Right lobe of liver (tissue), 6 donors: ENCODE measurements around the gene LHPP. TPM values are rescaled to one million over a fixed set of nuclear protein-coding genes. Genes with fewer than 3 reads are reported as not detected.

Source experiments
- ATAC-seq, 4 donors: fragments of 200-7000 bp; cut with Tn5 transposase; one replicate each; pipeline ENCODE4 v1.9.1; 2020; ENCODE audit warnings: mild to moderate bottlenecking in 4 of 4, moderate library complexity in 4 of 4
- DNase-seq, 3 donors: peaks; one replicate each; pipeline ENCODE4 v3.0.0-alpha.2; 2020
- H3K27ac ChIP-seq, 3 donors: fragments of 200-600 bp; one replicate each; pipeline ENCODE4 v1.8.0; 2022
- H3K27me3 ChIP-seq, 2 donors: fragments of 200-600 bp; one replicate each; pipeline ENCODE4 v1.8.0; 2022
- H3K36me3 ChIP-seq, 4 donors: fragments of 200-600 bp; sonication (generic) in 1 of 4; one replicate each; pipeline versions ENCODE4 v1.5.1 to v1.8.0; 2017 to 2022; ENCODE audit warnings: control low read depth in 1 of 4
- H3K4me1 ChIP-seq, 4 donors: fragments of 200-600 bp; sonication (generic) in 1 of 4; one replicate each; pipeline versions ENCODE4 v1.5.1 to v1.8.0; 2017 to 2022; ENCODE audit warnings: control low read depth in 1 of 4
- H3K4me3 ChIP-seq, 3 donors: fragments of 200-600 bp; one replicate each; pipeline ENCODE4 v1.8.0; 2022
- H3K9me3 ChIP-seq, 4 donors: fragments of 200-600 bp; sonication (generic) in 1 of 4; one replicate each; pipeline versions ENCODE4 v1.5.1 to v1.8.0; 2017 to 2022; ENCODE audit warnings: control low read depth in 1 of 4
- CTCF ChIP-seq, 4 donors: fragments of 200-600 bp in 3 of 4; fragments of 450-650 bp in 1 of 4; IDR thresholded peaks; one replicate each; pipeline versions ENCODE4 v1.5.1 to v1.8.0; 2016 to 2022; ENCODE audit warnings: antibody characterized with exemption in 4 of 4, mild to moderate bottlenecking in 2 of 4
- POLR2A ChIP-seq: fragments of 450-650 bp; IDR thresholded peaks from one replicate; pipeline ENCODE4 v1.6.1; 2017; ENCODE audit warnings: antibody characterized with exemption, mild to moderate bottlenecking
- WGBS: methylation state at CpG from one replicate; pipeline ENCODE4 v1.1.6; 2018; ENCODE audit warnings: low coverage, low lambda C conversion rate; ENCODE audit not compliant: insufficient coverage; ENCODE audit errors: missing lambda C conversion rate; 5-methylcytosine and 5-hydroxymethylcytosine counted together
- intact Hi-C, 2 donors: fragments of 100-400 bp; cut with DNase I; formaldehyde crosslinking; loops; one replicate each; pipeline versions ENCODE4 v1.11.2 to v1.14.1; 2022
- total RNA-seq, 6 experiments: library from RNA; depleted of rRNA in 2 of 6; stranded (reverse); fragments of >200 nt in 2 of 6; fragmentation: NEBNext Ultra II Directional in 3 of 6; extraction: Animal tissue kit (Norgen Biotek cat#: 25700) in 3 of 6; gene quantifications; one replicate each; pipeline versions ENCODE4 v1.1.0 to v1.2.4, GENCODE V29; 2016 to 2023
- donor health status: DM: no; HTN: yes; CAD: no.
- donor health status: DM: no; HTN: no; CAD: no.
- donor health status: DM: no; HTN: no; CAD: no.
- donor health status: DM: no; HTN: yes; CAD: no.
- donor health status: DM: no; HTN: yes; CAD: no.

LHPP gene
- total RNA-seq, 6 experiments from 2014 or later = 19.3 to 56.3 (median 36.3) TPM

- H3K36me3 ChIP-seq = no peaks in the 10 kb centered on the region
- no peak overlapping the region for H3K4me3 ChIP-seq
- ATAC-seq (no peak), DNase-seq (no peak)
- intact Hi-C loops = loop anchor here (10.0 kb wide), 2 partner anchors 88 to 288 kb away; no protein-coding TSS in a partner anchor
- WGBS = 90% methylated on average over 5 of the region's 5 CpGs
- H3K27ac ChIP-seq = no peak overlapping the region
- no peaks in the 10 kb centered on the region for H3K27me3 ChIP-seq
- TF ChIP-seq CTCF (IDR thresholded peaks at IDR 0.05) (no peak), POLR2A (no peak)
- H3K9me3 ChIP-seq = no peaks in the 10 kb centered on the region
- H3K4me1 ChIP-seq = no peaks in the 10 kb centered on the region
Measured at GRCh38 chr10:124536496-124537050, 75.0 kb downstream of the LHPP start.

DNA sequence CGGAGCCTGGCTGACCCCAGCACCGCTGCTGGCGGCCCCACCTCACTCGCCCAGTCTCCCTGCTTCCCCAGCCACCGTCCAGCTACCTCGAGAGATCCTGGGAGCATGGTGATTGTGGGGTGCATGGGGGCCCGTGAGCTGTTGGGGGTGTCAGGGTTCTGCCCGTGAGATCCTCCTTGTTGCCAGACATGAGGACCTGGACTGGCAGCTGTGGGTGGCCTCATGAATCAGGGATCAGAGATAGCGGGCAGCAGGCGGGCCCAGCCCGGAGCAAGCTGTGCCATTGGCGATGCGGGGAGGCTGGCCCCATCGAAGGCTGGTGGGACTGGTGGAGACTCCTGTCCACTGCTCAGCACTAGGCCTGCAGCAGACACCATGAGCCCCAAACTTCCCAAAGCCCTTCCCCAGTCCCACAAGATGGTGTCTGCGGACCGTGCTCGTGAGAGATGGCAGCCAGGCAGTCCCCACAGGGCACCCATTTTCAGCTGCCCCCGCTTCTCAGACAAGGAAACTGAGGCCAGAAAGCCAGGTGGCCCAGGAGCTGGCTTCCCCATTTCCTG is 75.6 kb downstream of the LHPP start:
- no peak overlapping the region for H3K4me3 ChIP-seq
- no peaks in the 10 kb centered on the region for H3K4me1 ChIP-seq
- no peak for ATAC-seq
- TF ChIP-seq POLR2A = no peak
- no peak for TF ChIP-seq CTCF (IDR thresholded peaks at IDR 0.05)
- no peaks in the 10 kb centered on the region for H3K9me3 ChIP-seq
- intact Hi-C loops = loop anchor here (10.0 kb wide), 2 partner anchors 88 to 288 kb away; no protein-coding TSS in a partner anchor
- H3K27me3 ChIP-seq = no peaks in the 10 kb centered on the region
- no peak for DNase-seq
- no peaks in the 10 kb centered on the region for H3K36me3 ChIP-seq
- WGBS = no CpG with 5 or more reads among the region's 18 CpGs
- H3K27ac ChIP-seq = no peak overlapping the region

- TF ChIP-seq CTCF (IDR thresholded peaks at IDR 0.05) (no peak), POLR2A (no peak)
- ATAC-seq = no peak
Measured at GRCh38 chr10:124537891-124538290, 76.3 kb downstream of the LHPP start.

GRCh38 chr10:124538706-124539105 is 77.1 kb downstream of the LHPP start:
- no peaks in the 10 kb centered on the region for H3K4me1 ChIP-seq
- no peak overlapping the region for H3K4me3 ChIP-seq
- intact Hi-C loops = loop anchor here (10.0 kb wide), 2 partner anchors 86 to 286 kb away; no protein-coding TSS in a partner anchor
- H3K27me3 ChIP-seq = no peaks in the 10 kb centered on the region
- no peaks in the 10 kb centered on the region for H3K9me3 ChIP-seq
- WGBS = no CpG with 5 or more reads among the region's 6 CpGs
- ATAC-seq (no peak), DNase-seq (no peak)
- H3K36me3 ChIP-seq = no peaks in the 10 kb centered on the region
- no peak overlapping the region for H3K27ac ChIP-seq
- no peak for TF ChIP-seq POLR2A
- TF ChIP-seq CTCF (IDR thresholded peaks at IDR 0.05) = no peak

More at GRCh38 chr10:124537891-124538290, 76.3 kb downstream of the LHPP start:
- no peaks in the 10 kb centered on the region for H3K9me3 ChIP-seq
- no peak overlapping the region for H3K4me3 ChIP-seq
- H3K27me3 ChIP-seq = no peaks in the 10 kb centered on the region
- no peaks in the 10 kb centered on the region for H3K36me3 ChIP-seq
- no CpG with 5 or more reads among the region's 13 CpGs for WGBS
- H3K4me1 ChIP-seq = no peaks in the 10 kb centered on the region
- DNase-seq = no peak
- intact Hi-C loops = loop anchor here (10.0 kb wide), 2 partner anchors 87 to 287 kb away; no protein-coding TSS in a partner anchor
- no peak overlapping the region for H3K27ac ChIP-seq
